Neural cell (in vitro differentiated cells): ENCODE data around the gene ZSCAN16. TPM values are rescaled to one million over a fixed set of nuclear protein-coding genes. Genes with fewer than 3 reads are reported as not detected.

ENCODE experiments used
- H2AFZ ChIP-seq: fragments of 200-600, 300-800 bp; sonication (generic), shearing (Covaris generic); 2 replicates; pipeline ENCODE4 v1.6.0; 2014; ENCODE audit warnings: low read depth, mild to moderate bottlenecking, antibody characterized with exemption, low read length, moderate library complexity
- H3F3A ChIP-seq: fragments of 200-600 bp; shearing (Covaris generic); 2 replicates; pipeline ENCODE4 v1.6.1; 2016; ENCODE audit warnings: mild to moderate bottlenecking, moderate library complexity, mixed read lengths, antibody characterized with exemption, low read length; ENCODE audit not compliant: insufficient read depth, poor library complexity, severe bottlenecking
- H3K27ac ChIP-seq: fragments of 200-600, 300-800 bp; sonication (generic), shearing (Covaris generic); 2 replicates; pipeline ENCODE4 v1.5.1; 2014; ENCODE audit warnings: mild to moderate bottlenecking, low read length, moderate library complexity
- H3K27me3 ChIP-seq: fragments of 300-800, 200-600 bp; sonication (generic), shearing (Covaris generic); 2 replicates; pipeline ENCODE4 v1.6.0; 2014; ENCODE audit warnings: mild to moderate bottlenecking, low read depth, low read length, moderate library complexity; ENCODE audit not compliant: insufficient read depth
- H3K36me3 ChIP-seq: fragments of 300-800, 200-600 bp; sonication (generic), shearing (Covaris generic); 2 replicates; pipeline ENCODE4 v1.5.1; 2014; ENCODE audit warnings: mild to moderate bottlenecking, antibody characterized with exemption, low read length, moderate library complexity; ENCODE audit not compliant: insufficient read depth
- H3K4me2 ChIP-seq: fragments of 300-800, 200-600 bp; sonication (generic), shearing (Covaris generic); 2 replicates; pipeline ENCODE4 v1.6.0; 2014; ENCODE audit warnings: mild to moderate bottlenecking, low read length
- H3K4me3 ChIP-seq: fragments of 300-800, 200-600 bp; sonication (generic), shearing (Covaris generic); 2 replicates; pipeline ENCODE4 v1.5.1; 2014; ENCODE audit warnings: mild to moderate bottlenecking, low read length, moderate library complexity
- H3K79me2 ChIP-seq: fragments of 200-600 bp; shearing (Covaris generic); replicated peaks from 2 replicates; pipeline ENCODE4 v1.6.0; 2014; ENCODE audit warnings: mild to moderate bottlenecking, low read length, moderate library complexity; ENCODE audit not compliant: insufficient read depth
- H3K9ac ChIP-seq: fragments of 300-800, 200-600 bp; sonication (generic), shearing (Covaris generic); 2 replicates; pipeline ENCODE4 v1.6.1; 2016; ENCODE audit warnings: mild to moderate bottlenecking, low read length, mixed read lengths
- H3K9me2 ChIP-seq: fragments of 200-600 bp; shearing (Covaris generic); 2 replicates; pipeline ENCODE4 v1.6.1; 2016; ENCODE audit warnings: mild to moderate bottlenecking, low read length, mixed read lengths; ENCODE audit not compliant: insufficient read depth
- H3K9me3 ChIP-seq: fragments of 200-600, 300-800 bp; sonication (generic), shearing (Covaris generic); 2 replicates; pipeline ENCODE4 v1.6.1; 2016; ENCODE audit warnings: mild to moderate bottlenecking, mixed run types, low read length, moderate library complexity, mixed read lengths
- H4K20me1 ChIP-seq: fragments of 200-600 bp; shearing (Covaris generic); 2 replicates; pipeline ENCODE4 v1.6.1; 2016; ENCODE audit warnings: mild to moderate bottlenecking, mixed run types; ENCODE audit not compliant: insufficient read depth
- CTCF ChIP-seq: fragments of 450-650 bp; IDR thresholded peaks from 2 replicates; pipeline ENCODE4 v1.5.1; 2014; ENCODE audit warnings: antibody characterized with exemption, mild to moderate bottlenecking, moderate library complexity; ENCODE audit not compliant: poor library complexity, severe bottlenecking
- EP300 ChIP-seq: fragments of 450-650 bp; conservative IDR thresholded peaks from 2 replicates; pipeline ENCODE4 v1.6.1; 2014; ENCODE audit warnings: antibody characterized with exemption, mild to moderate bottlenecking, moderate library complexity; ENCODE audit not compliant: poor library complexity, severe bottlenecking
- EZH2 ChIP-seq: fragments of 200-600, 300-800 bp; shearing (Covaris generic), sonication (generic); IDR thresholded peaks from 2 replicates; pipeline ENCODE4 v1.6.1; 2014; ENCODE audit warnings: antibody characterized with exemption, low read length, borderline replicate concordance, mild to moderate bottlenecking; ENCODE audit not compliant: insufficient read depth, poor library complexity, severe bottlenecking
- MXI1 ChIP-seq: fragments of 450-650 bp; conservative IDR thresholded peaks from 2 replicates; pipeline ENCODE4 v1.6.1; 2014; ENCODE audit warnings: antibody characterized with exemption, mild to moderate bottlenecking; ENCODE audit not compliant: poor library complexity, severe bottlenecking
- POLR2AphosphoS5 ChIP-seq: IDR thresholded peaks from 2 replicates; pipeline ENCODE4 v1.6.1; 2012
- RAD21 ChIP-seq: fragments of 450-650 bp; conservative IDR thresholded peaks from 2 replicates; pipeline ENCODE4 v1.6.1; 2014; ENCODE audit warnings: antibody characterized with exemption, mild to moderate bottlenecking, moderate library complexity
- REST ChIP-seq: IDR thresholded peaks from 2 replicates; pipeline ENCODE4 v1.6.1; 2012; ENCODE audit warnings: borderline replicate concordance
- SMC3 ChIP-seq: fragments of 450-650 bp; conservative IDR thresholded peaks from 2 replicates; pipeline ENCODE4 v1.6.1; 2014; ENCODE audit warnings: antibody characterized with exemption, mild to moderate bottlenecking, moderate library complexity; ENCODE audit not compliant: poor library complexity
- TAF1 ChIP-seq: IDR thresholded peaks from 2 replicates; pipeline ENCODE4 v1.6.1; 2012; ENCODE audit warnings: low read depth
- polyA plus RNA-seq: library from polyadenylated mRNA; depleted of rRNA; stranded (reverse); fragments of >200 nt; gene quantifications from 2 replicates; pipeline ENCODE4 v1.2.3, GENCODE V29; 2014

The ZSCAN16 gene
- polyA plus RNA-seq, 1 donor from 2014 or later = 31.9 TPM

DNA sequence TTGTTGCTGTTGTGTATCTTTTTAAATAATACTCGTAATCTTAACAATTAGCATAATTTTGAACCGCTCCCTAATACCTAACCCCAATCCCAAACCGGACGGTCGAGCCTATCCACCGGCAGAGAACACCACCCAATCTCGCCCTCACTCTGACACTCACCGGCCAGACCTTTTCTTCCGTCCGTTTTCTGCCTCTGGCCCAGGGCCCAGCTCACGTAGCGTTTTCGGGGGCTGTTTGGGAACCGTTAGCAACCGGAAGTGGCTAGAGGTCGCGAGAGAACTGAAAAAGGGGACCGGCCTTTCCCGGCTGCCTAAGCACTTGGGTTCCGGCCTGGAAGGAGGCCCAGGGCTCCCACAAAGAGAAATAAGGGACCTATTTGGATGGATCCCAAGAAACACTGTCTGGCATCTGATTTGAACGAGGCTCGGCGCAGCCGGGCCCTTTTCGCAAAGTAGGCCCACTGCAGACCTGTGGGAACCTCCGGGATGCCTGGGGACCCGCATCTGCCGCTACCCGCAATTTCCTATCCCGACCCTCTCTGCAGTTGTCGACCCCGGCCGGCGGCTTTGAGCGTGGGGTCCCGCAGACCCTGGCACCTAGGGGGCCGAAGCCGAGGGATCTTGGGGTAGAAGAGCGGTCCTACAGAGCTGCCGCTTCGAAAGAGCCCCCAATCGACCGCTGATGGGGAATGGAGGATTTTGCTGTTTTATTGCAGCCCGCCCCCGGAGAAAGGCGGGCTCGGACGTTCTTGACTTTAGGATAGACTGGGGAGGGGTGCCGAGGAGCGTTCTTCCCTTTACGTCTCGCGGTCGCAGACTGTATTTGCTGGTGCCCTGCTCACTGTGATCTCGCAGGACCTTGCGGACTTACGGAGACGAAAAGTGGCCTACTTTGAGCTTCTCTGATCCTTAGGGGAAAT lies 12.4 kb downstream of the ZSCAN16 start:
- Histone ChIP-seq H3K27me3 (no peaks in the 10 kb centered on the region), H3K4me3 (peak overlapping the region; percentile 77), H3K9ac (peak overlapping the region; percentile 97), H4K20me1 (no peaks in the 10 kb centered on the region), H3K4me2 (peak overlapping the region; percentile 93), H3F3A (no peaks in the 10 kb centered on the region), H3K79me2 (peaks cover 61% of the 10 kb centered on the region), H3K9me3 (no peaks in the 10 kb centered on the region), H3K36me3 (no peaks in the 10 kb centered on the region), H3K9me2 (no peaks in the 10 kb centered on the region), H3K27ac (peak overlapping the region; percentile 93), H2AFZ (peak overlapping the region; percentile 93)
- TF ChIP-seq RAD21 (peak; percentile 29), CTCF (peak; percentile 26), REST (peak; percentile 97), SMC3 (peak; percentile 41), EP300 (peak; percentile 54), POLR2AphosphoS5 (peak; percentile 83), TAF1 (peak; percentile 99), MXI1 (peak; percentile 64), EZH2 (no peak)

DNA sequence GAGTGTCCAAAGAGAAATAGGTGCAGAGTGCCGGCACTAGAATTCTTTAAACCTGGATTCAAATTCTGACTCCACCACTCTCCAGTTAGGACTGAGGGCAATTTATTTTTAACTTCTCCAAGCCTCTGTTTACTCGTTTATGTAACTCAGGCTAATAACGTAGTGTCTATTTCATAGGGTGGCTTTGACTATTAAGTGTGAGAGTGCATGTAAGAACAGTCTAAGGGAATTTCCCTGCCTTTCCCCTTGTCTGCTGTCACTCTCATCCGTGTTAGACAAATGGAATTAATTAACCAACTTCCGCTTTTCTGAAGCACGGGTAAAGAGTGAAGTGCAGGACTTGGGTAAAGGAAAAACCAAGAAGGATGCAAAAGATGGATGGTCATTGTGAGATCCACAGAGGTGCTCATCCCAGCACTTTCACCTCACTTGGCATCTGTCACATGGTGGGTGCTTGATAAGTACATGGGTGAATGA lies 13.1 kb downstream of the ZSCAN16 start:
- H2AFZ ChIP-seq = peak overlapping the region; percentile 93
- peaks cover 63% of the 10 kb centered on the region for H3K79me2 ChIP-seq
- no peak for TF ChIP-seq EP300
- TF ChIP-seq EZH2 = no peak
- TF ChIP-seq TAF1 = no peak
- no peak for TF ChIP-seq POLR2AphosphoS5
- TF ChIP-seq REST = no peak
- TF ChIP-seq CTCF = no peak
- TF ChIP-seq MXI1 = no peak
- no peak for TF ChIP-seq SMC3
- no peak for TF ChIP-seq RAD21
- H3K4me2 ChIP-seq = peak overlapping the region; percentile 84
- no peaks in the 10 kb centered on the region for H3K9me3 ChIP-seq
- no peaks in the 10 kb centered on the region for H3K27me3 ChIP-seq
- H3K36me3 ChIP-seq = no peaks in the 10 kb centered on the region
- H3K27ac ChIP-seq = peak overlapping the region; percentile 93
- H3K9me2 ChIP-seq = no peaks in the 10 kb centered on the region
- no peaks in the 10 kb centered on the region for H4K20me1 ChIP-seq
- peak overlapping the region; percentile 97 for H3K9ac ChIP-seq
- no peaks in the 10 kb centered on the region for H3F3A ChIP-seq
- H3K4me3 ChIP-seq = peak overlapping the region; percentile 77
